GM12891 (cell line): Measurements from ENCODE around the gene PTPN14.

Experiments
- DNase-seq: peaks from one replicate; pipeline ENCODE4 v3.0.0; 2011; ENCODE audit warnings: low spot score; ENCODE audit not compliant: insufficient read length
- FAIRE-seq: peaks from 2 replicates; lab custom pipeline; 2011; peaks lifted over from hg19 to GRCh38; lab: Jason Lieb, UNC
- PAX5 ChIP-seq: IDR thresholded peaks from 2 replicates; pipeline ENCODE4 v1.6.1; 2011; ENCODE audit warnings: low read length, moderate library complexity, mild to moderate bottlenecking; ENCODE audit not compliant: insufficient read depth, severe bottlenecking
- POLR2A ChIP-seq: IDR thresholded peaks from 2 replicates; pipeline ENCODE4 v1.6.1; 2011; ENCODE audit warnings: low read depth, low read length, control low read depth
- POLR2AphosphoS5 ChIP-seq: IDR thresholded peaks from 2 replicates; pipeline ENCODE4 v1.6.1; 2011; ENCODE audit warnings: low read depth, low read length, control low read depth
- POU2F2 ChIP-seq: IDR thresholded peaks from 2 replicates; pipeline ENCODE4 v1.6.1; 2011; ENCODE audit warnings: low read depth, mild to moderate bottlenecking, control low read depth, low read length, moderate library complexity
- SPI1 ChIP-seq: IDR thresholded peaks from 2 replicates; pipeline ENCODE4 v1.6.1; 2011; ENCODE audit warnings: low read depth, low read length, control low read depth
- TAF1 ChIP-seq: IDR thresholded peaks from 2 replicates; pipeline ENCODE4 v1.6.1; 2011; ENCODE audit warnings: low read depth, low read length, control low read depth

The PTPN14 gene

DNA sequence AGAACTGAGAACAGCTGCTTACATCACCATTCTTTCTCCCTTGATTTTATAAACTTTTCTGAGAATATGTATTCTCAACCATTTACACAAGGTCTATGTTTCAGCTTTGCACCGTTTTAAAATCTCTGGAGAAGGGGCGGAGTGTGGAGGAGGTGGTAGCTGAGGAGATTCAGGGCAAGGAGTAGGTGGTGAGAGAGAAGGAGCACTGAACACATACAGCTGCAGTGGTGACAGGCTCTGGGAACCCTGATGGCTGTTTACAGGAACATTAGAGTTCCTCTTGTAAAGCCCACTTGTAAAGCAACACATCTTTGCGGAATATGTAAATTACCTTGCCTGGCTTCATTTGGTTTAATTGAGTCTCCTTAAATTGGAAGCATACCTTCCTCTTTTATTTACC, 180.8 kb downstream of the PTPN14 start:
- no peak for TF ChIP-seq TAF1
- no peak for TF ChIP-seq POLR2AphosphoS5
- no peak for TF ChIP-seq SPI1
- TF ChIP-seq PAX5, result no peak
- TF ChIP-seq POU2F2, result no peak
- no peak for TF ChIP-seq POLR2A
- no peak for FAIRE-seq
- DNase-seq, result no peak

DNA sequence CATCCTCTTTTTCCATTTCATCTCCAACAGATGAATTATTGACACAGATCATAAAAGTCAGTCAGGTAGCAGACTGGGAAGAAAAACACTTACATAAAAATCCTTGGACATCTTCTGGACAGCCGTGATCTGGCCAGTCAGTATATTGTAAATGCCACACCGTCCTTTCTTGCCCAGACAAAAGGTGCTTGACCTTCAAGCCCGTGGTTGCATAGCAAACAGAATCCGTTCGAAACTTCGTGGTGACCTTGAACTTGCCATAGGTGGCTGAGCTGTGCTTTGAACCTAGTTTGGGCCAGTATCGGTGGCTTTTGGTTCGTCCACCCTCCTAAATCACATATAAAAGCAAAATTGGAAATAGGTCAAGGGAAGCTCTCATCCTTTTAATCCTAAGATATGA, 182.0 kb downstream of the PTPN14 start:
- FAIRE-seq, result no peak
- TF ChIP-seq POLR2A (no peak), POU2F2 (no peak), SPI1 (no peak), POLR2AphosphoS5 (no peak), PAX5 (no peak), TAF1 (no peak)

DNA sequence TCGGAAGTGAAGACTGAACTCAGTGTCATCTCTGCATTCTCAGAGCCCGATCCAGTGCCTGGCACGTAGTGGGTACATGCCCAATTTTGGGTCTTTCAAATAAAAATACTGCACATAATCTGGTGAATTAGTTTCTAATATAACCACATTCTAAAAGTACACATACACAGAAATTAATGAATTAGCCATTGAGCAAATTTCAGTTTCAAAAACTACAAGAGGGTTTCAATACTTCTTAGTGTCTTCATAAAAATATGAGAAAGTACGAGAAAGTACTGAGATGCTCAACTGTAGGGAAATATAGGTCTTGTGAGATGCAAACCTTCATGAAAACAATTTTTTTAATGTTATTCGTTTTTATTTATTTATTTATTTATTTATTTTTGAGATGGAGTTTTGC, 183.6 kb downstream of the PTPN14 start:
- DNase-seq (no peak), FAIRE-seq (no peak)
- TF ChIP-seq POU2F2, result no peak
- no peak for TF ChIP-seq SPI1
- no peak for TF ChIP-seq POLR2A
- no peak for TF ChIP-seq POLR2AphosphoS5
- no peak for TF ChIP-seq PAX5
- no peak for TF ChIP-seq TAF1

More for the DNA sequence above, 182.0 kb downstream of the PTPN14 start:
- no peak for DNase-seq

DNA sequence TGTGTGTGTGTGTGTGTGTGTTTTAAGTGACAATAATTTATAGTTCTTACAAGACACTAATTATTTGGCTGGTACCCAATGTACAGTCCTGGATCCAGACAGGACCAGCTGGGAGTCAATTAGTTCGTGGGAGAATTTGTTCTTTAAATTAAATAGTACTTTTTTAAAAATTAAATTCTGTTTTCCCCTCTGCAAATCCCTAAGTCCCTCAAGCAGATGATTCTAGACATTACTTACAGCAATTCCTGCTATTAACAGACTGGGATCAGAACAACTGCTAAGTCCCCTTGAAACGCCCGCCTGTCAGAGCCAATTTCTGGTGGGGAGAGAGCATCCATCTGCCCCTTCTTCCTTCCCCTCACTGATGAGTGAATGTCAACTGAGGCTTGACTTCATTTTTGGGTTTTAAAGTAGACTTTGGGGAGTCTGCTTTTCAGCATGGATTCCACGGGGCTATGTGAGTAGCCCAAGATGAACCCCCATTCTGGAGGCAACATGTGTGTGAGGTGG, 186.6 kb downstream of the PTPN14 start:
- FAIRE-seq, result no peak
- no peak for DNase-seq
- TF ChIP-seq POLR2AphosphoS5 (no peak), TAF1 (no peak), PAX5 (no peak), SPI1 (no peak), POU2F2 (no peak), POLR2A (no peak)

DNA sequence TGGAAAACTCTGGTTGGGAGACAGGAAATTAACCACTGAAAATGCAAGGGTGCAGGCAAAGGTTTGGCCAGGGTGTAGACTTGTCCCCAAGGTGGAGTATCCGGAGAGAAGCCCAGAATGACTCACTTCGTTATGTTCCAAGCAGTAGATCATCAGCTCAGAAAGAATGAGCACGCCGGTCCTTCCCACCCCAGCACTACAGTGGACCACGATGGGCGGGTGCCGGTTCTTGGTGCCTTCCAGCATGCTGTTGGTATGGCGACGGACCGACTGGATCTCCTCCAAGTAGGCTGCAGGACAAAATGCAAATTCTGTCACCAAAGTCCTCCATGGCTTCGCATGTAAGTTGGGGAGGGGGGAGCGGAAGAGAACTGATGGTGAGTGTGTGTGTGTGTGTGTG, 187.0 kb downstream of the PTPN14 start:
- no peak for FAIRE-seq
- TF ChIP-seq POLR2AphosphoS5 (no peak), SPI1 (no peak), PAX5 (no peak), TAF1 (no peak), POU2F2 (no peak), POLR2A (no peak)
- DNase-seq, result no peak

DNA sequence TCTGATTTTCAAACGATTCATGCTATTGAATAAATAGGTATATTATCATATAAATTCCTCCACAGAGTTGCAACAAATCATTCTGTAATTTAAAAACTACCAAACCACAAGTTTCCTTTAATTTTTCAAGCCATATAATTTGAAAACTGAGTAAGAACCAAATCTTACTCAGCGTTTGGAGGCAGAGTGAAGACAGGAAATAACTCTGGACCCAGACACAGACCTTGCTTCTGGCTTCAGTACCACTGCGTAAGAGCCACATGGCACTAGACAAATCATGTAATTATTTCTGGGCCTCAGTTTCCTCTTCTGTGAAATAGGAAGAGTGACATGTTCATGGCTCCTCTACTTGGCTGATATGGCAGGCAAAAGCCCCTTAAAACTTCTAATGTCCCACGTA, 188.0 kb downstream of the PTPN14 start:
- FAIRE-seq (no peak), DNase-seq (no peak)
- TF ChIP-seq PAX5 (no peak), POLR2A (no peak), TAF1 (no peak), POU2F2 (no peak), SPI1 (no peak), POLR2AphosphoS5 (no peak)

DNA sequence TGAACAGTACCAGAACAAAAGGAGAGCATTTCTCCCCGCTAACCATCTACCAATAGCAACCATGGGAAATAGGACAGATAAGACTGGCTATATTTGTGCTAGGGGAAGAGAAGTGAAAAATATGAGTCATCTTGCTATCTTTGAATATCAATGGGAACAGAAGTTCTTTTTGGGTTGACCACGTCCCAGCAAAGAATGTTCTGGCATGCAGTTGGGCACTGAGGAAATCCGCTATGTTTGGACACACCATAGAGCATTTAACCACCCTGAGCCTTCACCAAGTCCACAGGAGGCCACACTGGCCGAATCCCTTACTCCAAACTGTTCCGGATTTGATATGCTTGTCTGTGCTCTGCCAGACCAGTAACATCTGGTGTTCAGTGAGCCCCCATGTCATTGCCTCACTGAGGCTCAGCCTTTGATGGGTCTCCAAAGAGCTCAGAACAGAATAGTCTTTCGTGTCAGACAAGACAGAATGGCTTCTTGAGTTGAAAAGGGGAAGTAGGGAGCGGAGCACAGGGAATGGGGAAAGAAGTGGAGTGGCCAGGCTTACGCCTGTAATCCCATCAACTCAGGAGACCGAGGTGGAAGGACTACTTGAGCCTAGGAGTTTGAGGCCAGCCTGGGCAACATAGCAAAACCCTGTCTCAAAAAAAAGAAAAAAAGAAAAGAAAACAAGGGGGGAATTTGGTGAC, 189.1 kb downstream of the PTPN14 start:
- no peak for FAIRE-seq
- TF ChIP-seq SPI1, result 0 out of 2 replicates have a peak, but pooled peaks have one; percentile 7
- TF ChIP-seq POLR2AphosphoS5, result no peak
- TF ChIP-seq PAX5, result no peak
- TF ChIP-seq POU2F2, result no peak
- DNase-seq, result no peak

DNA sequence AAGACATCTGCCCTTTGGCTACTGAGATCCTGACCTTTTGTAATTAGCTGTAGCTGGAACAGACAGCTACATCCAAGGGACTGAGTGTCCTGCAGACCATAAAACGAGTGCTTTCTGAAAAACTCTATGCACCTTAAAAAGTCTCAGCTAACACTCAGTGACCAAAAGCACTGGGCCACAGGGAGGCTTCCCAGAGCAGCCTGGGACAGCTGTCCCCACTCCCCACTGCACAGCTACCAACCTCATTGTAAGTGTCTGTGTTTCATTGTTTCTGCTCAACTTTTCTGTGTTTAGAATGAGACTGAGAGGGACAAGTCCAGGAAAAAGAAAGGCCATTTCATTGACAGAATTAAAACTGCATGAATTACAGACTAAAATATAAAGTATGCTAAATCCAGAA, 189.8 kb downstream of the PTPN14 start:
- TF ChIP-seq POLR2A (no peak), PAX5 (no peak), SPI1 (no peak), POU2F2 (no peak), POLR2AphosphoS5 (no peak), TAF1 (no peak)
- FAIRE-seq, result no peak
- no peak for DNase-seq

DNA sequence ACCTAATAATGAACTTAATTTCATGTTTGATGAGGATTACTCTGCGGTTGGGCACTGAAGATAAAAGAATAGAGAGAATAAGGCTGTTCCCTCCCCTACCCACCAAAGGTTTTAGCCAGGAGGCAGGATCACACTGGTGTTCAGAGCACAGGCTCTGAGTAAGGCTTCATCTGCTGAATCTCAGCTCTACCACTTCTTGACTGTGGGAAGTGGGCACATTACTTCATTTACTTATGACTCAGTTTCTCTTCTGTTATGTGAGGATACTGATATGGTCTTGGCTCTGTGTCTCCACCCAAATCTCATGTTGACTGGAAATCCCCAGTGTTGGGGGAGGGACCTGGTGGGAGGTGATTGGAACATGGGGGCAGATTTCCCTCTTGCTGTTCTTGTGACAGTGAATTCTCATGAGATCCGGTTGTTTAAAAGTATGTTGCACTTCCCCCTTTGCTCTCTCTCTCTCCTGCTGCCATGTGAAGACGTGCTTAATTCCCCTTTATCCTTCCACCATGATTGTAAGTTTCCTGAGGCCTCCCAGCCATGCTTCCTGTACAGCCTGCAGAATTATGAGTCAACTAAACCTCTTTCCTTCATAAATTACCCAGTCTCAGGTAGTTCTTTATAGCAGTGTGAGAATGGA, 190.8 kb downstream of the PTPN14 start:
- DNase-seq (no peak), FAIRE-seq (no peak)
- TF ChIP-seq POLR2A, result no peak
- TF ChIP-seq POU2F2, result no peak
- no peak for TF ChIP-seq TAF1
- no peak for TF ChIP-seq POLR2AphosphoS5
- no peak for TF ChIP-seq PAX5
- no peak for TF ChIP-seq SPI1

DNA sequence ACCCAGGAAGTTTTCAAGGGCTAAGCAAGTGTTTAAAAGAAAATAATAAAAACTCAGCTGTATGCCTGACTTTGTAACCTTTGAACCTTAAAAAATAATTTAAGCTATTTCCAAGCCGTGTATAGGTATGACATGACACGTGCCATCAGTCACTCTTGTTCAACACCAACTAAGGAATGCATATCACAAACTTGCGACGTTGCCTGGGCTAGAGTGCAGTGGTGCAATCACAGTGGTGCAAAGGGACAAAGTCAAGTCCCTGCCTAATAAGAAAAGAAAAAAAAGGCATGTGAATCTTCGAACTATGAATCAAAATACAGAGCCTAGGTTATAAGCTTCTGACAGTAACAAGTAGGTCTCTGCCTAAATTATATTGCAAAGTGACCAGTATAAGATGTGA, 191.3 kb downstream of the PTPN14 start:
- FAIRE-seq (no peak), DNase-seq (no peak)
- TF ChIP-seq SPI1, result no peak
- TF ChIP-seq PAX5, result no peak
- no peak for TF ChIP-seq POLR2A
- TF ChIP-seq TAF1, result no peak
- no peak for TF ChIP-seq POLR2AphosphoS5
- TF ChIP-seq POU2F2, result no peak
